ENCODE measurements around the gene SEC23A. TPM values are rescaled to one million over a fixed set of nuclear protein-coding genes. Genes with fewer than 3 reads are reported as not detected.

SEC23A gene
- total and polyA plus RNA-seq, 2 of the 13 experiments (the other 11 are each of a cell fraction or from before 2014, with no cell fraction given) = 403 to 887 TPM

DNA sequence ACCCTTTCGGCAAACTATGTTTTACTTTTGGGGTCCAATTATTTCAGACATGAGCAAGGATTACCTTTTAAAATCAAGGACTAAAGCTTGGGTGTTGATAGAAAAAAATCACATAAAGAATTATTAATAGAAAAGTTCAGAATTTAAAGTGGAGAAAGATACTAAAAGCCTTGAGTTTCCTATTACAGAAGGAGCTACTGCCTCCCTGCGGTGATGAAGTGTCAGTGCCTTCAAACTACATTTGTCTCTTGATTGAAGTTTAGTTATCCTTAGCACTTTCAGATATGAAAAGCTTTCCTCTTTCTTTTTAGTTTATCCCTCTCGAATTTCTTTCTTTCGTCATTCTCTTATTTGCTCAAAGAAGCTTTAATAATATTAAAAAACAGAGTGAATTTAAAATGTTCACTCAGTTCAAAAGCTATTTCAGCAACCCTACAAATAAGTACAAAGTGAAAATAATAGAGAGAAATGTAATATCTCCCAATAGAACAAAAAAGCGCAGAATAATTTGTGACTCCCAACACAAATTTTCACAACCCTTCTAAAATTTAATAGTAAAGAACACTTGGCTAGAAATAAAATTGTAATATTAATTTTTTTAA lies 87.6 kb downstream of the SEC23A start (continued):
- TF ChIP-seq, protein P1, sequence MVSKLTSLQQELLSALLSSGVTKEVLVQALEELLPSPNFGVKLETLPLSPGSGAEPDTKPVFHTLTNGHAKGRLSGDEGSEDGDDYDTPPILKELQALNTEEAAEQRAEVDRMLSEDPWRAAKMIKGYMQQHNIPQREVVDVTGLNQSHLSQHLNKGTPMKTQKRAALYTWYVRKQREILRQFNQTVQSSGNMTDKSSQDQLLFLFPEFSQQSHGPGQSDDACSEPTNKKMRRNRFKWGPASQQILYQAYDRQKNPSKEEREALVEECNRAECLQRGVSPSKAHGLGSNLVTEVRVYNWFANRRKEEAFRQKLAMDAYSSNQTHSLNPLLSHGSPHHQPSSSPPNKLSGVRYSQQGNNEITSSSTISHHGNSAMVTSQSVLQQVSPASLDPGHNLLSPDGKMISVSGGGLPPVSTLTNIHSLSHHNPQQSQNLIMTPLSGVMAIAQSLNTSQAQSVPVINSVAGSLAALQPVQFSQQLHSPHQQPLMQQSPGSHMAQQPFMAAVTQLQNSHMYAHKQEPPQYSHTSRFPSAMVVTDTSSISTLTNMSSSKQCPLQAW (CRISPR knock-in tag; IDR thresholded peaks at IDR 0.05) = no peak
- TF ChIP-seq NFIB (CRISPR knock-in tag; IDR thresholded peaks at IDR 0.05; ENCODE audit: borderline replicate concordance) (no peak), SP5 (CRISPR knock-in tag; IDR thresholded peaks at IDR 0.05; ENCODE audit: borderline replicate concordance, low read depth) (no peak), NCOR1 (IDR thresholded peaks at IDR 0.05; ENCODE audit: borderline replicate concordance, low read length) (0 out of 2 replicates have a peak, but pooled peaks have one; percentile 49), SRSF4 (IDR thresholded peaks at IDR 0.05; ENCODE audit: low read depth, low read length, poor library complexity, severe bottlenecking) (no peak), ZEB1 (IDR thresholded peaks at IDR 0.05; ENCODE audit: insufficient replicate concordance, low read depth) (no peak), ZNF232 (CRISPR knock-in tag; IDR thresholded peaks at IDR 0.05; ENCODE audit: borderline replicate concordance) (no peak), GZF1 (CRISPR knock-in tag; IDR thresholded peaks at IDR 0.05) (no peak), FOXC1 (CRISPR knock-in tag; IDR thresholded peaks at IDR 0.05; ENCODE audit: borderline replicate concordance) (no peak), KLF16 (CRISPR knock-in tag; IDR thresholded peaks at IDR 0.05) (no peak; a peak in 1 of 4 replicates), ZNF747 (CRISPR knock-in tag; IDR thresholded peaks at IDR 0.05; ENCODE audit: borderline replicate concordance) (no peak), NFKB2 (CRISPR knock-in tag; IDR thresholded peaks at IDR 0.05; ENCODE audit: borderline replicate concordance) (no peak), ZNF782 (CRISPR knock-in tag; IDR thresholded peaks at IDR 0.05; ENCODE audit: borderline replicate concordance) (no peak), REXO4 (CRISPR knock-in tag; IDR thresholded peaks at IDR 0.05; ENCODE audit: borderline replicate concordance) (no peak), MTA1 (CRISPR knock-in tag; IDR thresholded peaks at IDR 0.05; ENCODE audit: borderline replicate concordance) (no peak), ZNF292 (CRISPR knock-in tag; IDR thresholded peaks at IDR 0.05; ENCODE audit: borderline replicate concordance, low read depth) (no peak), CHD2 (IDR thresholded peaks at IDR 0.05; ENCODE audit: low read depth, low read length) (no peak), POLR2A (IDR thresholded peaks at IDR 0.05; ENCODE audit: insufficient read depth in 1 of 2, low read depth in 2 of 2, low read length in 2 of 2) (no peak), ZNF644 (CRISPR knock-in tag; IDR thresholded peaks at IDR 0.05; ENCODE audit: low read depth) (no peak), MXD4 (CRISPR knock-in tag; IDR thresholded peaks at IDR 0.05) (no peak)
- TF ChIP-seq, protein P2, sequence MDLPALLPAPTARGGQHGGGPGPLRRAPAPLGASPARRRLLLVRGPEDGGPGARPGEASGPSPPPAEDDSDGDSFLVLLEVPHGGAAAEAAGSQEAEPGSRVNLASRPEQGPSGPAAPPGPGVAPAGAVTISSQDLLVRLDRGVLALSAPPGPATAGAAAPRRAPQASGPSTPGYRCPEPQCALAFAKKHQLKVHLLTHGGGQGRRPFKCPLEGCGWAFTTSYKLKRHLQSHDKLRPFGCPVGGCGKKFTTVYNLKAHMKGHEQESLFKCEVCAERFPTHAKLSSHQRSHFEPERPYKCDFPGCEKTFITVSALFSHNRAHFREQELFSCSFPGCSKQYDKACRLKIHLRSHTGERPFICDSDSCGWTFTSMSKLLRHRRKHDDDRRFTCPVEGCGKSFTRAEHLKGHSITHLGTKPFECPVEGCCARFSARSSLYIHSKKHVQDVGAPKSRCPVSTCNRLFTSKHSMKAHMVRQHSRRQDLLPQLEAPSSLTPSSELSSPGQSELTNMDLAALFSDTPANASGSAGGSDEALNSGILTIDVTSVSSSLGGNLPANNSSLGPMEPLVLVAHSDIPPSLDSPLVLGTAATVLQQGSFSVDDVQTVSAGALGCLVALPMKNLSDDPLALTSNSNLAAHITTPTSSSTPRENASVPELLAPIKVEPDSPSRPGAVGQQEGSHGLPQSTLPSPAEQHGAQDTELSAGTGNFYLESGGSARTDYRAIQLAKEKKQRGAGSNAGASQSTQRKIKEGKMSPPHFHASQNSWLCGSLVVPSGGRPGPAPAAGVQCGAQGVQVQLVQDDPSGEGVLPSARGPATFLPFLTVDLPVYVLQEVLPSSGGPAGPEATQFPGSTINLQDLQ (CRISPR knock-in tag; IDR thresholded peaks at IDR 0.05) = no peak
- TF ChIP-seq, protein P3, sequence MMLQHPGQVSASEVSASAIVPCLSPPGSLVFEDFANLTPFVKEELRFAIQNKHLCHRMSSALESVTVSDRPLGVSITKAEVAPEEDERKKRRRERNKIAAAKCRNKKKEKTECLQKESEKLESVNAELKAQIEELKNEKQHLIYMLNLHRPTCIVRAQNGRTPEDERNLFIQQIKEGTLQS (CRISPR knock-in tag; IDR thresholded peaks at IDR 0.05) = no peak
- TF ChIP-seq, protein P4, sequence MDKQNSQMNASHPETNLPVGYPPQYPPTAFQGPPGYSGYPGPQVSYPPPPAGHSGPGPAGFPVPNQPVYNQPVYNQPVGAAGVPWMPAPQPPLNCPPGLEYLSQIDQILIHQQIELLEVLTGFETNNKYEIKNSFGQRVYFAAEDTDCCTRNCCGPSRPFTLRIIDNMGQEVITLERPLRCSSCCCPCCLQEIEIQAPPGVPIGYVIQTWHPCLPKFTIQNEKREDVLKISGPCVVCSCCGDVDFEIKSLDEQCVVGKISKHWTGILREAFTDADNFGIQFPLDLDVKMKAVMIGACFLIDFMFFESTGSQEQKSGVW (CRISPR knock-in tag; IDR thresholded peaks at IDR 0.05; ENCODE audit: borderline replicate concordance) = no peak
- TF ChIP-seq, protein P5, sequence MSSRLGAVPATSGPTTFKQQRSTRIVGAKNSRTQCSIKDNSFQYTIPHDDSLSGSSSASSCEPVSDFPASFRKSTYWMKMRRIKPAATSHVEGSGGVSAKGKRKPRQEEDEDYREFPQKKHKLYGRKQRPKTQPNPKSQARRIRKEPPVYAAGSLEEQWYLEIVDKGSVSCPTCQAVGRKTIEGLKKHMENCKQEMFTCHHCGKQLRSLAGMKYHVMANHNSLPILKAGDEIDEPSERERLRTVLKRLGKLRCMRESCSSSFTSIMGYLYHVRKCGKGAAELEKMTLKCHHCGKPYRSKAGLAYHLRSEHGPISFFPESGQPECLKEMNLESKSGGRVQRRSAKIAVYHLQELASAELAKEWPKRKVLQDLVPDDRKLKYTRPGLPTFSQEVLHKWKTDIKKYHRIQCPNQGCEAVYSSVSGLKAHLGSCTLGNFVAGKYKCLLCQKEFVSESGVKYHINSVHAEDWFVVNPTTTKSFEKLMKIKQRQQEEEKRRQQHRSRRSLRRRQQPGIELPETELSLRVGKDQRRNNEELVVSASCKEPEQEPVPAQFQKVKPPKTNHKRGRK (CRISPR knock-in tag; IDR thresholded peaks at IDR 0.05) = no peak
